Posterior cingulate gyrus (tissue), 11 donors: ENCODE results near the gene PNPLA1.
A peak's percentile ranks its signal among the peaks of the same experiment; 100 is the strongest.

Source experiments
- DNase-seq, 10 donors: peaks; one replicate each; pipeline versions ENCODE4 v3.0.0 to v3.0.0-alpha.2; 2020 to 2021; ENCODE audit warnings: mixed read lengths in 3 of 10
- intact Hi-C: fragments of 100-400 bp; cut with DNase I; formaldehyde crosslinking; loops from one replicate; pipeline ENCODE4 v1.15.1; 2023

Gene PNPLA1

DNA sequence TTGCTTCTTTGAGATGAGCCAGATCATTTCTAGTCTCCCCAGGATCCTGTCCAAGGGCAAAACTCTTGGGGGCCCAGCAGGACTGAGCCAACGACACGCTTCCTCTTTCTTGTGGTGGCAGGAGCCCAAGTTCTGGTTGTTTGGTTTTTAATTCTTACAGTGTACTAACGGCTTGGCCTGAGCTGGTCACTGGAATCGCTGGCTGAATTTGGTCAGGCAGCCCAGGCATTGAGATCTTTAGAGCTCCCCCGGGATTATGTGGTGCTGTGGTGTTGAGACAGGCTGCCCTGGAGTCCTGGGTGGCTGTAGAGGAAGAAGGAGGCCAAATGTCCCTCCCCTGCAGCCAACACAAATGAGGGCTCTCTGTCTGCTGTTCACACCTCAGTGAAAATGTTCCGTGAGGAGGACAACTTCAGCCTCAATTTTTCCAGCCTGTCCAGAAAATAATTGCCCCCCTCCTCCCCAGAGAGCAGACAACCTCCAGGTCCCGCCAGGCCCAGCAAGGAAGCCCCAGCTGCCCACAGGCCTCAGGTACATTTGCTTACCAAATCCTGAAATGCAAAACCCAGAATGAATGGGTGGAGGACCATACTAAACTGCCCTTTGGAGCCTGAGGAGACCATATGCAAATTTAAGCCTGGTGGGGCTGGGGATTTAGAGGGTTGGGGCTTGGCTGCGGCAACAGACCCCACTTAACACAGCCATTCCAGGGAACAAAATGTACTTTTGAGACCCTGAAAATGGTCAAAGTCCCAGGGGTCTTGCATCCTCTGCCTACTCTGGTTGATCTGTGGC is 43.2 kb downstream of the PNPLA1 start:
- DNase-seq, result peak in 1 of 10 donors; percentile 53
- intact Hi-C loops, result no loop called here

DNA sequence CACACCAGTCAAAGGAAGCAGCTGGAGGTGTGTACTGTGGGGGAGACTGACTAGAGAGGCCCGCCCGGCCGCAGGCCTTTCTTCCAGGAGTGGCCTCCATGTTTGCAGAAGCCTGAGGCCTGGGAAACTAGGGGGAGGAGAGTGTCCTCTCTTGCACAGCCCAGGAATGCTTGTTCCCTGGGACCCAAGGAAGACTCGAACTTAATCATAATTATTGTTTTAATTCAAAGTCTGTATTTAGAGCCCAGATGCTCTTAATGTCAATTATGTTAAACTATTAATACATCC is 43.7 kb downstream of the PNPLA1 start:
- DNase-seq, result peak in 1 of 10 donors; percentile 49
- intact Hi-C loops, result no loop called here

DNA sequence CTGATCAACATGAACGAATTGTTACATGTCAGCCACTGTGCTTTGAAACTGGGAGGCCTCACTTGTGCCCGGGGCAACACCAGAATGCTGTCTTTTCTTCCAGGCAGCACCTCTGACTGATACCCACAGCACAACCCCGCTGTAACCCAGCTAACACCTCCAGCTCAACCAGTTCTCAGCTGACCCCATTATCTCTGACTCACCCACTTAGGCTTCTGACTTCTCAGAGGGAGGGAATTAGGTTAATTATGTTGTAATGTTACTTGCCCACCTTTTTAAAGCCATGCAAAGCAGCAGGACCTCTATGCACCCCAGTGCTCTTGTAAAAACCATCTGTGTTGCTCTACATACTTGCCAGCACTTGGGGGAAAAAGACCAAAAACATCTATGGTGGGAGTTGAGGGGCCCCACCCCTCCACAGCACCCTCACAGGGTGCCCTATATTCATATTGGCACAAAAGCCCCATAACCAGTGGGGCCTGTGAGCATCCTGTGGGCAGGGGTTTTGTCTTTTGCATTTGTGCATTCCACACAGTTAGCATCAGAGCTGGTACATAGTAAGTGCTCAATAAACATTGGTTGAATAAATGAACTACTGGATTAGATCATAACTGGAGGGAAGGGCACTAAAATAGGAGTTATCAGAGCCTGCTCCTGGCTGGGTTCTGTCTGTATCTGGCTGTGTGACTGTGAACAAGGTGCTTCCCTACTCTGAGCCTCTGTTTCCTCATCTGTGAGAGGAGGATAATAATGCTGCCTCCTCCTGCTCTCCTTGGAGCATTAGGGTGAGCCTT is 44.6 kb downstream of the PNPLA1 start:
- intact Hi-C loops, result no loop called here
- DNase-seq, result peak in 1 of 10 donors; percentile 27

DNA sequence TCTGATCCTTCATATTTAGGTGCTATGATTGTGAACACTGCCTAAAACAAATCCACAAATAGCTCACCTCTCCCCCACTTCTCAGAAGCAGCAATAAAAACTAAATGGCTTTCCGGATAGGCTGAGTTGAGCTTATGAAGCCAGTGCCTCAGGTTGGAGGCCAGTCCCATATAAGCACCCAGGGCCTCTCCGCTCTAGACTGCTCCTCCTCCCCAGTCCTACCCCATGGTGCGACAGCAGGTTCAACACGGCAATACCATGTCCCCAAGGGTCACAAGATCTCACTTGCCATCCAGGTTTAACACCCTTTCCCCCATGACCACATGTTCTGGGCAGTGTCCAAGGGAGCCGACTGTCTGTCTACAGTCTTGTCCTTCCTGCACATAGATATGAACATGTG is 46.1 kb downstream of the PNPLA1 start:
- DNase-seq, result no peak
- intact Hi-C loops, result no loop called here

DNA sequence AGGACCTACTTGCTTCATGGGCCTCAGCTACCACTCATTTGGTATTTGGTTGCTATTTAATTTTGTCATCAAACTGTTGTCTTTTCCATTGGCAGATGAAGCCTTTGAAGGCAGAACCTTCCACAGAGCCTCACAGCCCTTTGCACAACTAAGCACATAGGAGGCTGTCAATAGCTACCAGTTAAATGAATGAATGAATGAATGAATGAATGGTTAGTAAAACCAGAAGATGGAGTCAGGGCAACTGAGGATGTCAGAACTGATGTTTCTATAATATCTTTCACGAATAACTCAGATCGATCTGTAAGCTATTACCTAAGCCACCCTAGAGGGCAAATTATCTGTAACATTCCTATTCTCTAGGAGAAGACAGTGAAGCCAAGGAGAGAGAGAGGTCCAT is 47.8 kb downstream of the PNPLA1 start:
- no peak for DNase-seq

DNA sequence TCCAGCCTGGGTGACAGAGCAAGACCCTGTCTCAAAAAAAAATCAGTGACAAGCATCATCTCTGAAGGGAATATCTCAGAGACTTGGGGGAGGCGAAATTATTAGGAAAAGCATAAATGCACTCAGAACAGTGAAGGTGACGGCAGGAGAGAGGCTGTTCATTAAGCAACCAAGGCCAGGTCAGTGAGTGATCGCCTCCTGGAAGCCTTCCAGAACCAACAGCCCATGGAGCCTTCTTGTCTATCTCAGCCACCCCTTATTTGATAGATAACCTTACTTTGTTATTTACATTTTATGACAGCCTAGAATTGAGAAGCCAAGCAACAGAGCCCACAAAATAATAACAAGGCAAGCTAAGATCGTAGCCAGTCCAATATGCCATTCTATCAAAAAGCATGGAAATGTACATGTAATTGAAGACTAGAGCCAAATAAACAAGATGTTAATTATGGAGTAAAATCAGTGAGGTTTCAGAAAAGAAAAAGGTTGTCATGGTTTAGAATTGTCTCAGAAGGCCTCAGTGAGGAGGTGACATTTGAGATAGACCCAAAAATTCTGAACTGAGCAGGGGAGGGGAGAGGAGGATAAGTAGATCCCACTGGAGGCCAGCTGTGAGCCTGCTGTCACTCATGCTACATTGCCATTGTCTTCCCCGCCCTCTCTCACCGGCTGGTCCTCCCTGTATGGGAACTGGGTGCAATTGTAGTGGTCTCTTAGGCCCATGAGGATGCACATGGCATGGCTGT is 49.0 kb downstream of the PNPLA1 start:
- intact Hi-C loops, result no loop called here
- DNase-seq, result no peak

More for the DNA sequence above, 47.8 kb downstream of the PNPLA1 start:
- intact Hi-C loops, result no loop called here

DNA sequence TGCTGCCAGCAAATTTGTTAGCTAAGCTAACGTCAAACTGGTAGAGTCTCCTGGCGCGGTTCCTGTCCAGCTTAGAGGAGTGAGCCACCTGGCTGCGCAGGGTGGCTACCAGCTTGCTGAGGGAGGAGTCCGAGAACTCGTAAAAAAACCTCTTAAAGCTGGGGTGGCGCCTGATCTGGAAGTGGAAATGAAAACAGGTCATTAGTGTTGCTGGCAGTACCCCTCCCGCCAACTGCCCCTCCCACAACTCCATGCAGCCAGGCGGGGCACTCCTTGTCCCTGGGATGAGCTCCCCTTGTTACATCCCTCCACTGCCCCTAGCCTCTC is 49.5 kb downstream of the PNPLA1 start:
- intact Hi-C loops, result no loop called here
- DNase-seq, result peak in 1 of 10 donors; percentile 47

DNA sequence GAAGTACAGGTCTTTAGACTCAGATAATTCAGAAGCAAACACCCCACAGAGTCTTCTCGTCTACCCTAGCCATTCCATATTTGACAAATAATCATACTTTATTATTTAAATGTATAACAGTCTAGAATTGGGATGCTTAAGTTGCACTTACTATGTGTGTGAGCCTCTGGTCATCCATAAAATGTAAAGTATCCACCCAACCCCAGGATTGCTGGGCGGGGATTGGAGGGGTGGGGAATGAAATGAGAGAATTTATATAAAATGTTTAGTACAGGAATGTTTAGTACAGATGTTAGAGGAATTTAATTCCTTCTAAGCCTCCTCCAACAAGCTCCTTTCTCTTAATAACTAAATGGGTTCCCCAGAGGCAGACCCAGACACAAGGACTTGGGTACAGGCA is 50.0 kb downstream of the PNPLA1 start:
- no peak for DNase-seq
- intact Hi-C loops, result no loop called here

DNA sequence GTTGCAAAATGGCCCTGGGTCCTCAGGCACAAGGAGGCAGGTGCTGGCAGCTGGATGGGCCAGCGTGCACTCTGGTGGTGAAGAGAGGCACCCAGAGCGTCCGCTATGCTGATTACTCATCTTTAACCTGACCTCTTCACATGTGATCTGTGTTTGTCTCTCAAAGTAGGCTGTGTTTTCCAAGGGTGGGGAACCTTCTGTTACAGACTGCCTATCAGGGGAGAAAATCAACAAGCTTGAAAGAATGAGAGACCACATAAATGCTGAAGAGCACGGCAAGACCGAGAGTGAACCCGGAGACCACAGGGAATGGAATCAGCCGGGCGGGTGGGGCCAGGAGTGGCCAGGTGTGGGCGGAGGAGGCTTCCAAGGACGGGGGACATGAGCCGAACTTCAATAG is 50.6 kb downstream of the PNPLA1 start:
- intact Hi-C loops, result no loop called here
- DNase-seq, result no peak

DNA sequence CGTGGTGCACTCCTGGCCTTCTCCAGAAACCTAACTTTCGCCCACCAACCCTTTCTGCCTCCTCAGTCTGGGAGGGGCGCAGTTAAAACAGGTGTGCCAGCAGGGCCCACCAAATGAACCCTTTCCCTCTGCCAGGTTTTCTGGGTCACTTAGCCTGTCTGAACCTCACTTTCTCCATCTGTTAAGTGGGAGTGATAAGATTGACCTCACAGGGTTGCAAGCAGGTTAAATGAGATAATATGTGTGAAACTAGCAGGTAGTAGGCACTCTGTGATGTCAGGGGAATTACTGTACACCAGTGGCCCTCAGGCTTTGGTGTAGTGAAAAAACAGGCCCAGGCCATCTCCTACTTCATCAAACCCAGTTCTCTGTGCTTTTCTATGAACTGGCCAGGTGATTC is 52.7 kb downstream of the PNPLA1 start:
- DNase-seq, result no peak
- intact Hi-C loops, result no loop called here

DNA sequence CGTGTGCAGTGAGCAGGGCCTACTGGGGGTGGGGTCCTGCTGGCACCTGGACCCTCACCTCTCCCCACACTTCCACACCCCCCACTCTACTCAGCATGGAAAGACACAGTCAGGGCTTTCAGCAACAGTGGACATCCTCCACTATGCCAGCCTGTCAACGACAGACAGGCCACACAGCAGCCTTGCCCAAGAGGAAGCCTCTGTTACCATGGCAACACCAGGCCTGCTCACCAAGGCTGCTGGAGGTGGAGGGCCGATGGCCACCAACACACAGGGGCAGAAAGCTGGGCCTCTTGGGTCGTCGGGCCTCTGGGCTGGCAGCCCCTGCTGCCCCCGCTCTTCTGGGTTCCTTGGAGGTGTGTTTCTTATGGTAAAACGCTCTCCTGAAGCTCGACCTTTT is 53.2 kb downstream of the PNPLA1 start:
- peak in 6 of 10 donors; percentile 48 to 93 (median 72) for DNase-seq
- intact Hi-C loops, result no loop called here

DNA sequence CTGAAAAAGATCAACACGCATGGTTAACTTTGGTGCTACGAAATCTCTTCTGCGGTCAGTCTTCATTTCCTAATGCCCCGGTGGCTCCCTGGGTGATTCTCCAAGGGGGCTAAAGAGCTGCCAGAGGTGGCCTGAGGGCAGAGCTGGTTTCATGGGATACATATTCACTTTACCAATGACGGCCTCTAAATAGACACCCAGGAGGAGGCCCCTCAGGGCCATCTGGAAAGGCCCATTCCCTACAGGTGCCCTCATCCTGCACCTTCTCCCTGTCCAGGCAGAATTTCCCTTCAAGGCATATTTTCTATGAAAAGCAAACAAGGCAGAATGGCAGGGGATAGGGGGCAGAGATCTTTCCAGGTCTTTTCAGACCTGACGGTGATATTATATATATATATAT is 54.3 kb downstream of the PNPLA1 start:
- no peak for DNase-seq
- intact Hi-C loops, result no loop called here

DNA sequence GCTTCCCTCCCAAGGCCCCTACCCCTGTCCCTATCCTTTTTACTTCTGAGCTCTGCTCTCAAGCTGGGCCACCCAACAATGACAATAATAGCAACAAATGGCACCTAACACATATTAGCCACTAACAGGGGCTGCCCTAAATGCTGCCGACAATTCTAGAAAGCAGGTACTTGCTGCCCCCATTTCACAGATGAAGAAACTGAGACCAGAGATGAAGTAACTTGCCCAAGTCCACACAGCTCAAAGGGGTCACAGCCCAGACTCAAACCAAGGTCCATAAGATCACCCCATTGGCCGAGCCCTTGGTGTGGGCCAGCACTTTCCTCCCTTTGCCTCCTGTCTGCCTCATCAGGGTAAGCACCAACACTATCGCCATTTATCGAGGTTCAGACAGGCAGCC is 54.9 kb downstream of the PNPLA1 start:
- peak in 1 of 10 donors; percentile 28 for DNase-seq
- intact Hi-C loops, result no loop called here

DNA sequence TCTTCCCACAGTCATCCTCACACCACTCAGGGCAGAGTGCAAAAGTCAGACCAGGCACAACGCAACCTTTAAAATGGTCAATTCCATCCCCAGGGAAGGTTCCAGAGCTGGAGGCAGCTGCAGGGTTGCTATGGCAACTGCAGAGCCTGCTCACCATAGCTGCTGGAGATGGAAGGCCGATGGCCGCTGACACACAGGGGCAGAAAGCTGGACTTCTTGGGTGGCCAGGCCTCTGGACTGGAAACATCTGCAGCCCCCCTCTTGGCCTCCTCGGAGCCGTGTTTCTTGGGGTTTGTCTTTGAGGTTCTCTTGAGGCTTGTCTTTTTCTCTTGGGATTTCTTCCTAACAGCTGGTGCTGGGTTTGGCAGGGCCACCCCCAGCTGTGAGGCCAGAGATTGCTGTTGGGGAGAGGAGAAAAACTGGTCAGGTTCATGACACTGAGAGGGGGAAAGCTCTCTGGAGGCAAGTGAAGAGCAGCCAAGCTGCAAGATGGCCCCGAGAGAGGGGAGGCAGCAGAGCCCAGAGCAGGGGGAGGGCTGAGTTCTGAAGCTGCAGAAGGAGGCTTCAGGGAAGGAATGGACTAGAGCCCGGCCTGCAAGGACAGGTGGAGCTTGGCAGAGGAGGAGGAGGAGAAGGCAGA is 56.6 kb downstream of the PNPLA1 start:
- intact Hi-C loops, result no loop called here
- DNase-seq, result peak in 8 of 10 donors; percentile 36 to 94 (median 53)

DNA sequence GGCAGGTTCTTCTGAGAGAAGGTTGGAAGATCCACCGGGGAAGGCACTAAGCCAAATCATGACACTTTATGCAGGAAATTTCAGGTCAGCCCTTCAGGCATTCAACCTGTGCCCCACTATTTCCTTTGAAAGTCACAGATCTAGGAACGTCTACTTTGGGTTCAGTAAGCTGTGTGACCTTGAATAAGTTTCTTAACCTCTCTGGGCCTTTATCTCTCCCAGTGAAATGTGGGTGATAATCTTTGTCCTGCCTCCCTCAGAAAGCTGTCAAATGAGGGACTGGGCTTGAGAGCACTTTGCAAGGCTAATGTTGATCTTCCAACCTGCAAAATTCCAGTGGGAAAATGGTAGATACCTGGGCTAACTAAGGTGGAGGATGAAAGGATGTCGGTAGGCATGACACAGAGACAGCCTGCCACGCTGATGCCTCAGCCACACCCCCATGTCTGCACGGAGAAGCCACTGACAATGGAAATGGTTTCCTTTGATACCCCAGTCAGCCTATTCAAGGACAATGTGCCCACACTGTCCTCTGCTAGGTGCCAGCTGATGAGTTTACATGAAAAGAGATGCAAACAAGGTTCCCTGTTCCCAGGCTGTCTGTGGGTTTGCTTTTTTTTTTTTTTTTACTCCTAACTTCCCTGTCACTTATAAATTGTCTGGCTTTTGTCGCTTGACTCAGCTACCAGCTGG is 57.5 kb downstream of the PNPLA1 start:
- peak in 2 of 10 donors; percentile 27 to 82 for DNase-seq
- intact Hi-C loops, result no loop called here

DNA sequence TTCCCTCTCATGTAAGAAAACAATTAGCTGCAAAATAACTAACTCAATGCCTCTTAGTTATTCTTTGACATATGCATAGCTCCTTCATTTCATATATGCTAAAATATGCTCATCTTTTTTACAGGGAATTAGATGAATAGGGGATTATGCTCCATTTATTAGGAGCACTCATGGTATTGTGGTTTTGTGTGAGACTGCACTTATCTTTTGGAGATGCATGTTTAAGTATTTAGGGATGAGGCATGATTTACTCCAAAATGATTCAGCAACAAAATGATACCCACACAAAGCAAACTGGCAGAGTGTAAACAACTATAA is 58.0 kb downstream of the PNPLA1 start:
- intact Hi-C loops, result no loop called here
- DNase-seq, result no peak

DNA sequence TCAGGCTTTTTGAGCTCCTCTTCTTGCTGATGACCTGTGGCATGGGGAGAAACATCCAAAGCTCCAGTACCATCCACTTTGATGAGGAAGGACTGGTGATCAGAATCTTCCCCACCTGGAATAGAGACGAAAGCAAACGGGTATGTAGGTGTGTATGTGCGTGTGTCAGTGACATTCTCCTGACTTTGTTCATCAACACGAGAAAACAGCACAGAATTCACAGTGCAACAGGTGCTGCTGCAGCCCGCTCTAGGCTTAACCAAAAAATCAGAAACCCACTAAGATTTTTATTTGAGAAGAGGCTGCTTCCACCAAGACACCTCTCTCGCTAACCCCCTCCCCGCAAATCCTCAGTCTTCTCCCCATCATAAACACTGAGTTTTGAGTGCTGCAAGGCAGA is 58.7 kb downstream of the PNPLA1 start:
- DNase-seq, result peak in 1 of 10 donors; percentile 5
- intact Hi-C loops, result no loop called here

DNA sequence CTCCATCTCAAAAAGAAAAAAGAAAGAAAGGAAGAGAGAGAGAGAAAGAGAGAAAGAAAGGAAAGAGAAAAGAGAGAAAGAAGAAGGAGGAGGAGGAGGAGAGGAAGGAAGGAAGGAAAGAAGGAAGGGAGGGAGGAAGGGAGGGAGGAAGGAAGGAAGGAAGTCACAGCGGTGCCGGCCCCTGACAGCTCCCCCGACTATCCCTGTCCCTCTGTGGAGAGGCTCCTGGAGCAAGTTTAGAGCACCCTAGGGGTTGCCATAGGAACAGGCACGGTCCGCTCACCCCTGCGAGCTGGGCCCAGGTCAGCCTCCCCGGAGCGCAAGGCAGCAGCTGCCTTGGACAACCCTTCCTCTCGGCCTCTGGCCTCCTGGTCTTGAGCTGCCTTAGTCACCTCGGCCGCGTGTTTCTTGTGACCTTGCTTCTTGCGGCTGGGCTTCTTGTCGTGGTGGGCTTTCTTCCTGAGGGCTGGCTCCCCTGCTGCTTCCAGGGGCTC is 60.0 kb downstream of the PNPLA1 start:
- intact Hi-C loops, result no loop called here
- peak in 1 of 10 donors; percentile 77 for DNase-seq

DNA sequence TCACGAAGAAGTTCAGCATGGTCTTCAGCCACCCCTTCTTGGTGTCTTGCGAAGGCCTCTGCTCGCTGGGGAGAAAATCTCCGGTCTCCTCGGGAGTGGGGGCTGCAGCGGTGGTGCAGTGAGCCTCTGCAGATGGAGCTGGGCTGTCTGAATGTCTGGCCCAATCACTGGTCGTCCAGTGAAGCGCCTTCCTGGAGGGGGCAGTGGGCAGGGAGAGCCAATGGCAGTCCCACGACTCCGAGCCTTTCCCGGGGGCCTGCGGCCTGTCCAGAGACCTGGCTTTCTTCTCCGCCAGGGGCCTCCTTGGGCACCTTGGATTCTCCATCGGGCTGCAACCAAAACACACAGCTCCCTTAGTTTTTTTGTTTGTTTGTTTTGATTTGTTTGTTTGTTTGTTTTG is 60.5 kb downstream of the PNPLA1 start:
- DNase-seq, result peak in 1 of 10 donors; percentile 54
- intact Hi-C loops, result no loop called here

DNA sequence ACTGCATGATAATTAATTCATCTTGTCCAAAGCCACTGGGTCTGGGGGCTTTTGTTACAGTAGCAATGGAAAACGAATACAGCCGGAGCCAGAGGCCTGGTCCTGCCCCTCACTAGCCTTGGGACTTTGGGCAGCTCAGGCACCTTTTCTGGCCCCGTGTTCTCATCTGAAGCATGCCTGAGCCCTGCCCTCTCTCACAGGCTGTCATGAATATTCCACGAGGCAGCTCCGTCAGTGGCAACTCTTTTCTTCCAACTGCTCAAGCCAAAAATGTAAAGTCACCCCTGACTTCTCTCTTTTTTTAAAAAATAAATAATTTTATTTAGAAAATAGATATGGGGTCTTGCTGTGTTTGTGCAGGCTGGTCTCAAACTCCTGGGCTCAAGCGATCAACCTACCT is 61.5 kb downstream of the PNPLA1 start:
- intact Hi-C loops, result no loop called here
- peak in 1 of 10 donors; percentile 52 for DNase-seq
